Neutrophil (primary cell): ENCODE measurements around the gene HERC3.

Source experiments
- H3K27ac ChIP-seq: fragments of 200-600 bp; sonication (generic); 2 replicates; pipeline ENCODE4 v1.5.1; 2016; ENCODE audit warnings: mild to moderate bottlenecking, moderate library complexity
- H3K27me3 ChIP-seq: fragments of 200-600 bp; sonication (generic); 2 replicates; pipeline ENCODE4 v1.6.0; 2016; ENCODE audit warnings: mild to moderate bottlenecking
- H3K36me3 ChIP-seq: fragments of 200-600 bp; sonication (generic); 2 replicates; pipeline ENCODE4 v1.5.1; 2017
- H3K4me1 ChIP-seq, 2 experiments: fragments of 200-600 bp in 1 of 2; sonication (generic) in 1 of 2; 1 replicate in 1 of 2; 2 replicates in 1 of 2; pipeline versions ENCODE4 v1.5.1 to v1.6.1; 2013 to 2016; ENCODE audit warnings: low read depth in 1 of 2, low read length in 1 of 2, mild to moderate bottlenecking in 1 of 2, moderate library complexity in 1 of 2; ENCODE audit not compliant: control insufficient read depth in 1 of 2, insufficient read depth in 1 of 2
- H3K4me3 ChIP-seq, 2 experiments: fragments of 200-600 bp in 1 of 2; sonication (generic) in 1 of 2; 1 replicate in 1 of 2; 2 replicates in 1 of 2; pipeline ENCODE4 v1.5.1; 2013 to 2016; ENCODE audit warnings: low read depth in 1 of 2, low read length in 1 of 2, mild to moderate bottlenecking in 1 of 2, moderate library complexity in 1 of 2
- H3K9me3 ChIP-seq: fragments of 200-600 bp; sonication (generic); 2 replicates; pipeline ENCODE4 v1.5.1; 2016
- CTCF ChIP-seq: fragments of 200-600 bp; sonication (generic); IDR thresholded peaks from 2 replicates; pipeline ENCODE4 v1.5.1; 2016; ENCODE audit warnings: antibody characterized with exemption

HERC3 gene

GRCh38 chr4:88591787-88592599 lies at the start of gene HERC3:
HERC3 (plus strand) TSS chr4:88592480; CDS start chr4:88605824, 13,344 bp downstream.
- peak within 1 kb of the TSS; percentile 98 for H3K27ac ChIP-seq
- H3K36me3 ChIP-seq, result peaks cover 11% of the 10 kb centered on the region
- H3K27me3 ChIP-seq, result no peaks in the 10 kb centered on the region
- H3K4me3 ChIP-seq, result peak within 1 kb of the TSS; percentile 74 to 78
- peak; percentile 66 for TF ChIP-seq CTCF
- H3K4me1 ChIP-seq, result peaks cover 22 to 28% of the 10 kb centered on the region in 2 experiments
- H3K9me3 ChIP-seq, result no peaks in the 10 kb centered on the region

GRCh38 chr4:88549815-88550214 lies 42.5 kb upstream of the HERC3 start:
- no peaks in the 10 kb centered on the region for H3K36me3 ChIP-seq
- no peak overlapping the region for H3K27ac ChIP-seq
- H3K4me1 ChIP-seq, result no peaks in the 10 kb centered on the region
- TF ChIP-seq CTCF, result no peak
- no peaks in the 10 kb centered on the region for H3K27me3 ChIP-seq
- no peaks in the 10 kb centered on the region for H3K9me3 ChIP-seq
- no peak overlapping the region for H3K4me3 ChIP-seq

- Histone ChIP-seq H3K27me3 (no peaks in the 10 kb centered on the region), H3K27ac (no peak overlapping the region), H3K4me3 (no peak overlapping the region), H3K9me3 (no peaks in the 10 kb centered on the region), H3K4me1 (no peaks in the 10 kb centered on the region), H3K36me3 (no peaks in the 10 kb centered on the region)
- TF ChIP-seq CTCF, result no peak
Observed at GRCh38 chr4:88567591-88567990, 24.7 kb upstream of the HERC3 start.

- Histone ChIP-seq H3K4me3 (no peak overlapping the region), H3K4me1 (no peaks in the 10 kb centered on the region), H3K36me3 (no peaks in the 10 kb centered on the region), H3K9me3 (no peaks in the 10 kb centered on the region), H3K27ac (no peak overlapping the region), H3K27me3 (no peaks in the 10 kb centered on the region)
- no peak for TF ChIP-seq CTCF
Observed at GRCh38 chr4:88570001-88570400, 22.3 kb upstream of the HERC3 start.

- TF ChIP-seq CTCF, result no peak
- Histone ChIP-seq H3K4me1 (no peaks in the 10 kb centered on the region), H3K27me3 (no peaks in the 10 kb centered on the region), H3K4me3 (no peak overlapping the region), H3K9me3 (no peaks in the 10 kb centered on the region), H3K27ac (no peak overlapping the region), H3K36me3 (no peaks in the 10 kb centered on the region)
Observed at GRCh38 chr4:88573276-88573980, 18.9 kb upstream of the HERC3 start.
